Sigmoid colon (tissue), 4 donors: Measurements from ENCODE around the gene GNLY.

Experiments used
- EP300 ChIP-seq, 4 donors: sonication (generic); formaldehyde crosslinking; IDR thresholded peaks; one replicate each; pipeline ENCODE4 v1.6.1; 2017; ENCODE audit warnings: antibody characterized with exemption in 4 of 4
- POLR2A ChIP-seq, 2 donors: fragments of 450-650 bp; IDR thresholded peaks; one replicate each; pipeline ENCODE4 v1.6.1; 2016; ENCODE audit warnings: antibody characterized with exemption in 2 of 2, mild to moderate bottlenecking in 2 of 2, moderate library complexity in 2 of 2
- POLR2AphosphoS5 ChIP-seq, 4 donors: sonication (generic); formaldehyde crosslinking; IDR thresholded peaks; one replicate each; pipeline ENCODE4 v1.6.1; 2017; ENCODE audit warnings: antibody characterized with exemption in 4 of 4
- TF ChIP-seq, protein P1 (sequence below), 4 experiments: fragments of 450-650 bp in 3 of 4; fragments of 200-600 bp in 1 of 4; IDR thresholded peaks; one replicate each; pipeline ENCODE4 v1.5.1; 2016 to 2019; ENCODE audit warnings: antibody characterized with exemption in 4 of 4, mild to moderate bottlenecking in 3 of 4, moderate library complexity in 2 of 4

DNA sequence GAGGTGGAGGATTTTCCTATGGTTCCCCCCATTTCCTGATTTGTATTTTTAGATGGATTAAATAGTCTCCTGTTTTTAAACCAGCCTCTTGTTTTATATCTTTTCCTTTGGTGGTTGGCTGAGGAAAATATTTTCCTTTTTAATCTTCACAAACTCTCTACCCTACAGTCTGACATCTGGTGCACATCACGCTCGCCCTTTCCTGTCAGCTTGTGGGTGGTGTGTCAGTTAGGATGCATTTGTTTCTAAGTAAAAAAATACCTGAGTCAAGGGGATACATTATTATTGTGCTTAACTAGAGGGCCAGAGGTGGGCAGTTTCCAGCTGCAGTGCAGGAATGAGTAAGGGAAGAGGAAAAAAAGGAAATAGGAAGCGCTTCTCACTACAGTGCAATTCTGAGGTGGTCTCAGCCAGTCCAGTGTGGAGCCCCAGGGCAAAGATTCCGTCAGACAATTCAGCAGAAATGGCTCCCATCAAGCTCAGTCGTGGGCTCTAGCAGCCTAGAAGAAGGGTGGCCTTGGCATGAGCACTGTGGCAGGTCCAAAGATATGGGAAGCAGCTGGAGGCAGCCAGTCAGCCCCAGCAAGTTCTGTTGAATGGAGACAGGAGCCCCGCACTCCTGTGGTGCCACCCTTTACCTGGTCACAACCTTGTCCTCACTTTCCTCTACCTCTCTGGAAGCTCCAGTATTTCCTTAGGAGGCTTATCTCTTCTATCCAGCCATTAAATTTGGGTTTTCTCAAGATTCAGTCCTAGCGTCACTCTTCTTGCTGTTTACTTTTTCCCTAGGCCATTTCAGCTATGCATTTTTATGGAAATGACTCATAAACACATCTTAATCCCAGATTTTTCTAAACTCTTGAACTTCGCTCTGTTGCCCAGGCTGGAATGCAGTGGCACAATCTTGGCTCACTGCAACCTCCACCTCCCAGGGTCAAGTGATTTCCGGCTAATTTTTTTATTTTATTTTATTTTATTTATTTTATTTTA lies 44.7 kb upstream of the GNLY start:
- TF ChIP-seq POLR2A (IDR thresholded peaks at IDR 0.05): no peak
- TF ChIP-seq, protein P1, sequence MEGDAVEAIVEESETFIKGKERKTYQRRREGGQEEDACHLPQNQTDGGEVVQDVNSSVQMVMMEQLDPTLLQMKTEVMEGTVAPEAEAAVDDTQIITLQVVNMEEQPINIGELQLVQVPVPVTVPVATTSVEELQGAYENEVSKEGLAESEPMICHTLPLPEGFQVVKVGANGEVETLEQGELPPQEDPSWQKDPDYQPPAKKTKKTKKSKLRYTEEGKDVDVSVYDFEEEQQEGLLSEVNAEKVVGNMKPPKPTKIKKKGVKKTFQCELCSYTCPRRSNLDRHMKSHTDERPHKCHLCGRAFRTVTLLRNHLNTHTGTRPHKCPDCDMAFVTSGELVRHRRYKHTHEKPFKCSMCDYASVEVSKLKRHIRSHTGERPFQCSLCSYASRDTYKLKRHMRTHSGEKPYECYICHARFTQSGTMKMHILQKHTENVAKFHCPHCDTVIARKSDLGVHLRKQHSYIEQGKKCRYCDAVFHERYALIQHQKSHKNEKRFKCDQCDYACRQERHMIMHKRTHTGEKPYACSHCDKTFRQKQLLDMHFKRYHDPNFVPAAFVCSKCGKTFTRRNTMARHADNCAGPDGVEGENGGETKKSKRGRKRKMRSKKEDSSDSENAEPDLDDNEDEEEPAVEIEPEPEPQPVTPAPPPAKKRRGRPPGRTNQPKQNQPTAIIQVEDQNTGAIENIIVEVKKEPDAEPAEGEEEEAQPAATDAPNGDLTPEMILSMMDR (IDR thresholded peaks at IDR 0.05): no peak
- TF ChIP-seq POLR2AphosphoS5 (IDR thresholded peaks at IDR 0.05): no peak
- TF ChIP-seq EP300 (IDR thresholded peaks at IDR 0.05): no peak
